Vagina (tissue), 2 donors: ENCODE data around the gene PKD2L1. TPM values are rescaled to one million over a fixed set of nuclear protein-coding genes. Genes with fewer than 3 reads are reported as not detected.

ENCODE experiments used
- DNase-seq, 2 donors: peaks; one replicate each; pipeline ENCODE4 v3.0.0-alpha.2; 2017; ENCODE audit errors: extremely low spot score in 2 of 2
- H3K27ac ChIP-seq: fragments of 200-600 bp; sonication (generic); one replicate; pipeline ENCODE4 v1.5.1; 2019
- H3K27me3 ChIP-seq: fragments of 200-600 bp; sonication (generic); one replicate; pipeline ENCODE4 v1.5.1; 2019
- H3K36me3 ChIP-seq, 2 donors: fragments of 200-600 bp; sonication (generic); one replicate each; pipeline ENCODE4 v1.5.1; 2017 to 2019
- H3K4me1 ChIP-seq: fragments of 200-600 bp; sonication (generic); one replicate; pipeline ENCODE4 v1.5.1; 2019
- H3K4me3 ChIP-seq, 2 donors: fragments of 200-600 bp; sonication (generic); 1 replicate in 1 of 2; 2 replicates in 1 of 2; pipeline ENCODE4 v1.5.1; 2016 to 2019
- H3K9me3 ChIP-seq: fragments of 200-600 bp; sonication (generic); one replicate; pipeline ENCODE4 v1.5.1; 2019
- POLR2A ChIP-seq, 2 donors: fragments of 450-650 bp; IDR thresholded peaks; one replicate each; pipeline ENCODE4 v1.6.1; 2017; ENCODE audit warnings: antibody characterized with exemption in 2 of 2, mild to moderate bottlenecking in 2 of 2, moderate library complexity in 2 of 2
- POLR2AphosphoS5 ChIP-seq, 2 donors: sonication (generic); formaldehyde crosslinking; IDR thresholded peaks; one replicate each; pipeline ENCODE4 v1.9.0; 2017; ENCODE audit warnings: antibody characterized with exemption in 2 of 2, mild to moderate bottlenecking in 2 of 2, low read depth in 1 of 2; ENCODE audit not compliant: insufficient read depth in 1 of 2
- intact Hi-C: fragments of 100-400 bp; cut with DNase I; formaldehyde crosslinking; loops from one replicate; pipeline ENCODE4 v1.15.1; 2023
- total RNA-seq: library from RNA; depleted of rRNA; stranded (reverse); fragments of >200 nt; gene quantifications from one replicate; pipeline ENCODE4 v1.2.3, GENCODE V29; 2016
- TF ChIP-seq, protein P1 (sequence below), 3 experiments: fragments of 450-650 bp in 2 of 3; fragments of 200-600 bp in 1 of 3; sonication (generic) in 1 of 3; IDR thresholded peaks; one replicate each; pipeline ENCODE4 v1.5.1; 2017 to 2019; ENCODE audit warnings: antibody characterized with exemption in 3 of 3, mild to moderate bottlenecking in 2 of 3, moderate library complexity in 2 of 3

The PKD2L1 gene
- total RNA-seq, 1 donor from 2014 or later: not detected

DNA sequence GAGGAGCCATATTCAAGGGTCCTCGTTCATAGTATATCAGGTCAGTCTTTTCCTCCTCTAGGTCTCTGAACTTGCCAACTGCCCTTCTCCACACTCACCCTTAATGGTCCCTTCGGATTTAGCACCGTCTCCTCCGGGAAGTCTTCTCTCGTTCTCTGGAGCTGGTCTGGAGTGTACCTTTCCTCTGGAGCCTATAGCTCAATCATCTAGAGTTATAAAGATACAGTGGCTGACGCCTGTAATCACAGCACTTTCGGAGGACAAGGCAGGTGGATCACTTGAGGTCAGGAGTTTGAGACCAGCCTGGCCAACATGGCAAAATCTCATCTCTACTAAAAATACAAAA lies 12.6 kb upstream of the PKD2L1 start:
- no peak for TF ChIP-seq POLR2AphosphoS5 (IDR thresholded peaks at IDR 0.05; ENCODE audit: insufficient read depth in 1 of 2, low read depth in 1 of 2)
- TF ChIP-seq POLR2A (IDR thresholded peaks at IDR 0.05): no peak
- TF ChIP-seq, protein P1, sequence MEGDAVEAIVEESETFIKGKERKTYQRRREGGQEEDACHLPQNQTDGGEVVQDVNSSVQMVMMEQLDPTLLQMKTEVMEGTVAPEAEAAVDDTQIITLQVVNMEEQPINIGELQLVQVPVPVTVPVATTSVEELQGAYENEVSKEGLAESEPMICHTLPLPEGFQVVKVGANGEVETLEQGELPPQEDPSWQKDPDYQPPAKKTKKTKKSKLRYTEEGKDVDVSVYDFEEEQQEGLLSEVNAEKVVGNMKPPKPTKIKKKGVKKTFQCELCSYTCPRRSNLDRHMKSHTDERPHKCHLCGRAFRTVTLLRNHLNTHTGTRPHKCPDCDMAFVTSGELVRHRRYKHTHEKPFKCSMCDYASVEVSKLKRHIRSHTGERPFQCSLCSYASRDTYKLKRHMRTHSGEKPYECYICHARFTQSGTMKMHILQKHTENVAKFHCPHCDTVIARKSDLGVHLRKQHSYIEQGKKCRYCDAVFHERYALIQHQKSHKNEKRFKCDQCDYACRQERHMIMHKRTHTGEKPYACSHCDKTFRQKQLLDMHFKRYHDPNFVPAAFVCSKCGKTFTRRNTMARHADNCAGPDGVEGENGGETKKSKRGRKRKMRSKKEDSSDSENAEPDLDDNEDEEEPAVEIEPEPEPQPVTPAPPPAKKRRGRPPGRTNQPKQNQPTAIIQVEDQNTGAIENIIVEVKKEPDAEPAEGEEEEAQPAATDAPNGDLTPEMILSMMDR (IDR thresholded peaks at IDR 0.05): no peak
- Histone ChIP-seq H3K36me3 (no peaks in the 10 kb centered on the region), H3K27ac (no peak overlapping the region), H3K9me3 (no peaks in the 10 kb centered on the region), H3K4me1 (peaks cover 12% of the 10 kb centered on the region), H3K4me3 (no peak overlapping the region), H3K27me3 (no peaks in the 10 kb centered on the region)
- no peak for DNase-seq
- intact Hi-C loops: loop anchor here (5.0 kb wide), 1 partner anchor 90 kb away; no protein-coding TSS in a partner anchor

DNA sequence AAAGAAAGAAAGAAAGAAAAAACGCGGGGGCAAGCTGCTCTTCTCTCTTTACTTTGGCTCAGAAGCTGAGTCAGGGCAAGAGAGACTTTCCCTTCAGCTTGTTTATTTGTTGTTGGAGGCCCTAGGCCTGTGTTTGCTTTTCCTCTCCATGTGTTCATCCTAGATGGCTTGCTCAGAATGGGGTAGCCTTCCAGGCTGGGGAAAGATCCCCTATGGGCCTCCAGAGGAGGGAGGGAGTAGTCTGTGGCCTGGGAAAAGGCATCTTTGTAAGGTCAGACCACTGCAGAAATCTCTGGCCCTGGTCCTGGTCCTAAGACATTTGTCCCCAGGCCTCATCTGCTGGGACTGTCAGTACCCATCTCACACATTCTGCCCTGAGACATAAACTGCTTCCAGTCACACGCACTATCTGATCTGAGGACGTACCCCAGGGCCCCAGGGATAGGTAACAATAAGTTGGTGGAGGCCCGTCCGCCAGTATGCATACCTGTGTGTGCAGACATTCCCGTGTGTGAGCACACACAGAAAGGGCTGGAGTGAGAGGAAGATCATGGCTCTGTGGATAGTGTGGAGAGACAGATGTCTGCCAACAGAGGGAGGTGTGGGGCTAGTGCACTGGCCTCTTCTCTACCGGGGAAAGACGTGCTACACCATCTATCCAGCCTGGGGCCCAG lies 12.1 kb upstream of the PKD2L1 start:
- Histone ChIP-seq H3K27ac (no peak overlapping the region), H3K27me3 (no peaks in the 10 kb centered on the region), H3K9me3 (no peaks in the 10 kb centered on the region), H3K36me3 (no peaks in the 10 kb centered on the region), H3K4me1 (peaks cover 8% of the 10 kb centered on the region), H3K4me3 (no peak overlapping the region)
- TF ChIP-seq POLR2A (IDR thresholded peaks at IDR 0.05) (no peak), POLR2AphosphoS5 (IDR thresholded peaks at IDR 0.05; ENCODE audit: insufficient read depth in 1 of 2, low read depth in 1 of 2) (no peak)
- TF ChIP-seq, protein P1 (IDR thresholded peaks at IDR 0.05): peak in 2 of 3 experiments; percentile 29 to 49
- DNase-seq: no peak
- intact Hi-C loops: loop anchor here (5.0 kb wide), 1 partner anchor 90 kb away; no protein-coding TSS in a partner anchor

DNA sequence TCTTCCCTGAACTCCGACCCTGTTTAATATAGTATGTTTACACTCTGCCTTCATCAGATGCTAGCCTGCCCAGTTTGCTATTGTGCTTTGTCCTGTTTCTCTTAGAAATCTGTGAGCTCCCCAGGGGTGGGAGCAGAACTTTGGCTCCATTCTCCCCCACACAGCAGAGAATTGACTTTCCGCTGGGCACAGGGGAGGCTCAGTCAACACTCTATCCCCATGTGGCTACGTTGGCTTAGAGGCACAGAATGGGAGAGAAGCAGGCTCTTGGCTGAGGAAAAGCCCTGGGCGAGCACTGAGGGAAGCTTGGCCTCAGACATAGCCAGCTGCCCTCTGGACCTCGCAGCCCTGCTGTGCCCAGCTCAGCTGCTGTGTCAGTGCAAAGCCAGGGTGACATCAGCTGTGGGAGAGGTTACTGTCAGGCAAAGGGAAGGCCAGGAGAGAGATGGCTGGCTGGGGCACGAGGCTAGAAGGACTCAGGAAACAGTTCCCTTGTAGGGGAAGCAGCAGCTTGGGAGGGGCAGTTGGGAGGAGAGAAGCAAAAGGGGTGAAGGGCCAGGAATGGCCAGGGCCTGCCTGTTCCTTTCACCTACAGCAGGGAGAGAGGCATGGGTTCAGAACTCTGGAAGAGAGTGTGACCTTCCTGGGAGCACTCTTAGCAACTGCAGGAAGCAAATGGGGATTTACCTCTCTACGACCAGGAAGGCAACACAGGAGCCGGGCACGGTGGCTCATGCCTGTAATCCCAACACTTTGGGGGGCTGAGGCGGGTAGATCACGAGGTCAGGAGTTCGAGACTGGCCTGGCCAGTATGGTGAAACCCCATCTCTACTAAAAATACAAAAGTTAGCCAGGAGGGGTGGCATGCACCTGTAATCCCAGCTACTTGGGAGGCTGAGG lies 11.2 kb upstream of the PKD2L1 start:
- Histone ChIP-seq H3K27ac (no peak overlapping the region), H3K36me3 (no peaks in the 10 kb centered on the region), H3K4me1 (peaks cover 2% of the 10 kb centered on the region), H3K4me3 (no peak overlapping the region), H3K9me3 (no peaks in the 10 kb centered on the region), H3K27me3 (no peaks in the 10 kb centered on the region)
- TF ChIP-seq POLR2A (IDR thresholded peaks at IDR 0.05): no peak
- TF ChIP-seq, protein P1 (IDR thresholded peaks at IDR 0.05): no peak
- intact Hi-C loops: loop anchor here (5.0 kb wide), 1 partner anchor 91 kb away; no protein-coding TSS in a partner anchor
- DNase-seq: no peak

DNA sequence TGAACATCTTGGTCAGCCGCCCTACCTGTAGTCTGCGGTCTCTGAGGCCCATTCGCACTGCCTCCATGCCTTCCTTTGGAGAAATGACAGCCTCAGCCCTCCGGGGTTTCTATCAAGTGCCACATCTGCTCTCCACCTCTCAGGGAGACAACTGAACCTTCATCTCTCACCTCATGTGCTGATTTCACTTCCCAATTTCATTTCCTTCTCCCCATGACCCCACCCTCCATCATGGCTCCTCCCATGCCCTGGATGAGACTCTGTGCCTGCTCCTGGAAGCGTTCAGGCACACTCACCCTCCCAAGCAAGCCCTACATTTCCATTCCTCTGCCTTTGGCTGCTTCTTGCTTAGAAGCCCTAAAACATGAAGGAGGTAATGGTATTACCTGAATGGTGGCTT lies 9.2 kb upstream of the PKD2L1 start:
- Histone ChIP-seq H3K4me1 (no peaks in the 10 kb centered on the region), H3K27me3 (no peaks in the 10 kb centered on the region), H3K27ac (no peak overlapping the region), H3K36me3 (no peaks in the 10 kb centered on the region), H3K4me3 (no peak overlapping the region), H3K9me3 (no peaks in the 10 kb centered on the region)
- no peak for DNase-seq
- TF ChIP-seq POLR2A (IDR thresholded peaks at IDR 0.05): no peak
- TF ChIP-seq POLR2AphosphoS5 (IDR thresholded peaks at IDR 0.05; ENCODE audit: insufficient read depth in 1 of 2, low read depth in 1 of 2): no peak
- TF ChIP-seq, protein P1 (IDR thresholded peaks at IDR 0.05): no peak
- intact Hi-C loops: no loop called here
